HG03066 (cell line): Measurements from ENCODE around the gene C1QTNF2.
A peak's percentile ranks its signal among the peaks of the same experiment; 100 is the strongest.

Experiments
- ATAC-seq: cut with Tn5 transposase; IDR thresholded peaks from one replicate; pipeline ENCODE4 v1.9.1; 2021; ENCODE audit warnings: low read depth; ENCODE audit not compliant: unreplicated experiment

The C1QTNF2 gene

GRCh38 chr5:160369990-160370712, at the start of gene C1QTNF2:
TSS of gene C1QTNF2 (minus strand) at chr5:160370626. CDS start at chr5:160355011, 15,615 bp downstream.
- ATAC-seq: no peak

- ATAC-seq: no peak
Measured at GRCh38 chr5:160420331-160420610, 49.8 kb upstream of the C1QTNF2 start.

- peak; percentile 34 for ATAC-seq
Measured at GRCh38 chr5:160419458-160420330, 49.3 kb upstream of the C1QTNF2 start.

- peak; percentile 63 for ATAC-seq
Measured at GRCh38 chr5:160418561-160419457, 48.4 kb upstream of the C1QTNF2 start, which contains the start of gene SLU7. TSS of gene SLU7 (minus strand) at chr5:160419081. CDS start at chr5:160415294, 3,787 bp downstream.

GRCh38 chr5:160399402-160400353, 29.3 kb upstream of the C1QTNF2 start, which contains the start of gene FAM200C:
TSS of gene FAM200C (minus strand) at chr5:160400054. CDS start at chr5:160395490, 4,564 bp downstream.
- ATAC-seq: peak; percentile 84

DNA sequence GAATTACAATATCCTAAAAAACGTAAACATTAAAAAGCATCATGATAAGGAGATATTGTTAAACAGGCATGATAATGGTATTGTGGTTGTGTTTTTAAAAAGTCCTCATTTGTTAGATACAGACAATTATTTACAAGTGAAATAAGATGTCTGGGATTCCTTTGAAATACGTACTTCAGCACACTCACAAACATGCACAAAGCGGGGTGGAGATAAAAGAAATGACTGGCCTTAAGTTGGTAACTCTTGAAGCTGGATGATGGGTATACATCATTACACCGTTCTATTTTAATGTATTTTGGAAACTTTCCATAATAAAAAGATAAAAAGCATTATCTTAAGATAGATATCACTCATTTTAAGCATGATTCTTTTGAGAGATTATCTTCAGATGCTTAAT, 28.4 kb upstream of the C1QTNF2 start:
- no peak for ATAC-seq

- no peak for ATAC-seq
Measured at GRCh38 chr5:160397492-160397891, 27.1 kb upstream of the C1QTNF2 start.

DNA sequence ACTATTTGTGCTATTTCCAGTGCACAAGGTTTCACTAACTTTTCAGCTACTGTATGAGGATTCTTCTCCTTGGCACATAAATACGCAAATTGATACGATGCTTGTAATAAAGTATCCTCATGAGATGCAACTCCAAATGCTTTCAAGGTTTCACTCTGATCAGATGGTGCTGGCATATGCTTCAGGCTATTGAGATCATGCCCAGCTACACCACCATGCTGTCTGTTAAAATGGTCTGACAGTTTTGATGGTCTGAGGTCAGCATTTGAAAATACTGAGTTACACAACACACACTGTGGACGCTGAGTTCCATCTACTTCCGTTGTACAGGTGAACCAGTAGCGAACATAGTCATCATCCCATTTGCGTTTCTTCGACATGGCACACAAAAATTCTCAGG, 24.7 kb upstream of the C1QTNF2 start:
- no peak for ATAC-seq

DNA sequence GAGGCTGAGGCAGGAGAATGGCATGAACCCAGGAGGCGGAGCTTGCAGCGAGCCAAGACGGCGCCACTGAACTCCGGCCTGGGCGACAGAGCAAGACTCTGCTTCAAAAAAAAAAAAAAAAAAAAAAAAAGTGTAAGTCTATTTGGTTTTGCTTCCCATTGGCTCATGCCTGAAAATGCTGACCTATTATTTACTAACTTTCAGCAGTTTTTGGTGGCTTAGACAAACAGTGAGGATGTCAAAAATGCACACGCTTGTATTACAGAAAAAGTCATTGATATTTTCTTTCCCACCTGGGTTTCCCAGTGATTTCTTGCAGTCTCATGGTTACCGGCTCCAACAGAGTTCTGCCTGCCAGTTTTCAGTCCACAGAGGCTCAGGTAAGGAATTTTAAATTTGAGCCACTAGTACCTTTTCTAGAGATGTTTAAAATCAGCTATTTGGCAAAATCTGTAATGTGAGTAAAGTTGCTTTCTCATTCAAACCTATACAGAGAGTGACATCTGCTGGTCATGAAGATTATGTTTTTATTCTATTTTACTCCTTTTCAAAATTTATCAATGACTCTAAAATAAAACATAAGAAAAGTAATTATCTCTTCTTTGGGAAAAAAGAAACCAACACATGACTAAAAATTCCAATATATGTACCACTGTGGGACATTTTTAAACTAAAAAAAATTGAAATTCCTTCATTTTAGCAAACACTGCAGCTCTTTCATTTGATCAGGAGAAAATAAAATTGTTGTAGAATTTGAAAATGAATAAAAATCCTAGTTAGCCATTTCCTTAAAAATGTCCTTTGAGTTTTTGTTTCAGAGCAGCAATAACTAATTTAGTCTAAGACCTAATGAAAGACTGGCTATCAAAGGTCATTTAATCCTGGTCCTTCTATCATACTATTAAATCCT, 20.6 kb upstream of the C1QTNF2 start:
- ATAC-seq: no peak

- ATAC-seq: no peak
Measured at GRCh38 chr5:160387445-160387844, 17.0 kb upstream of the C1QTNF2 start.

DNA sequence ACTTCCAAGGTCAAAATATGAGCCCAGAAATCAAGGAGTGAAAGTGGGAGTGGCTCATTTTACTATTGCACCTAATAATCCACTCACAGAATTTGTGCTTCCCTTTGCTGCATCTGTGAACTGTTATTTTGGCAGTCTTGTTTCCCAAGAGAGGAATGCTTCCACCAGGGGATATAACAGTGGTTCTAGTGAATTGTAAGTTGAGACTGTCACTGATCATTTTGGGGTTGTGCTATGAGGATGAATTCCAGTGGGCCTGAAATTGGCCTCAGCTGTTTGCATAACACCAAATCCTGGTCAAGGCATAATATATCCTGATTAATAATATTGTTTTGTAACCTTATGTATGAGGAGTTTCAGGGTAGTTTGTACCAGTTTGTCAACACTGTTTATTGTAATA, 15.1 kb upstream of the C1QTNF2 start:
- ATAC-seq: no peak

DNA sequence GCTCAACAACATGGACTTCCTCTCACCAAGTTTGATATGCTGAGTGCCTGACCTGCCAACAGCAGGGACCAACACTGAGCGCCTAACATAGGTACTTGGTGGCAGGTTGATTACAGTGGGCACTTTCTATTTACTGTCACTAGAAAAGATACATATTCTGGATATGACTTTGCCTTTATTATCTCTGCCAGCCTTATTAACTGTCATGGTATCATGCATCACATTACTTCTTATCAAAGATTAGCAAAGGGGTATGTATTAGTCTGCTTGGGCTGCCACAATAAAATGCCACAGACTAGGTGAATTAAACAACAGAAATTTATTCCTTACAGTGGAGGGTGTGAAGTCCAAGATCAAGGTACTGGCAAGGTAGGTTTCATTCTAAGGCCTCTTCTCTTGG, 14.3 kb upstream of the C1QTNF2 start:
- ATAC-seq: no peak

GRCh38 chr5:160382346-160382745, 11.9 kb upstream of the C1QTNF2 start:
- ATAC-seq: no peak

GRCh38 chr5:160380041-160380440, 9.6 kb upstream of the C1QTNF2 start:
- ATAC-seq: no peak

DNA sequence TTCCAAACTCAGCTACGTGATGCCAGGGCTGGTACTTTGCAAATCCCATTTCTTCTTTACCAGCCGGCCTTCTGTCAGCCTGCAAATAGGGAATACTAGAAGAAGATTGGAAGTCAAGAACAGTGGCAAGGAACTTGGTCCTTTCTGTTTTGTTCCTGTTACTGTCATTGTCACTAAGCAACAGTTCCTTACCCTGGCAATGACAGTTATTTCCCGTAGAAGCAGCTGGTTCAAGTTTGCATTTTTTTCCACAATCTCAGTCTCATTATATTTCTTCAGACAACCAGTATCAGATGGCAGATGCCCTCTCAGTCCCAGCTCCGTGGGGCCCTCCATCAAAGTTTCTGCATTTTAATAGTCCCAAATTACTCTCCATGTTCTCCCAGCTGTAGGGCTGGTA, 9.1 kb upstream of the C1QTNF2 start:
- no peak for ATAC-seq

DNA sequence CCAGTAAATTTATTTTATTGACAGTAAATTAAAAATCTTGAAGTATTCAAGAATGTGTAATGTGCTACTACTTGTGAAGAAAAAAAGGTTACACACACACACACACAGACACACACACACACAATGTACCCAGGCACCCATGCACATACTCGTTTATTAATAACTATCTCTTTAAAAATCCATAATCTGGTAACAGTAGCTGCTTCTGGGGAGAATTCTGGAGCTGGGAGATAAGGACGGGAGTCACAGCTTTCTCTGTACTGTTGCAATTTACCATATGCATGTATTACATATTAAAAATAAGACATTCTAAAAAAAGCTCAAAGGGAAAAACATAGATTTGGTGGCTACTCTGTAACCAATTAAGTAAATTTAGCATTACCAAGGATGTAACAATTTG, 7.9 kb upstream of the C1QTNF2 start:
- ATAC-seq: no peak

DNA sequence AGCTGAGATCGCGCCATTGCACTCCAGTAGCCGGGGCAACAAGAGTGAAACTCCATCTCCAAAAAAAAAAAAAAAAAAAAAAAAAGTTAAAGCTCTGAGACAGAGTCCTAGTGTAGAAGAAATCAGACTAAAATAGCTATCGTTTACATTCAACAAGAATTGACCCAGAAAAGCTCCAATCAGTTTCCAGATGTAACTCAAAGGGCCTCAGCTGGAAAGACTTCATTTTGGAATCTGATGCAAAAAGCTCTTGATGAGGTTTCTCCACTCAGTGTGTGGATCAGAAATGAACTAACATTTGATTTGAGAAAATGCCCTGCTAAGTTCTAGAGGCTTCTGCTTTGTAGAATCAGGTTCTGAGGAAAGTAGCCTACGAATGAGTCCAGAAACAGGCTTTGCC, 7.2 kb upstream of the C1QTNF2 start:
- ATAC-seq: no peak

GRCh38 chr5:160376416-160376815, 6.0 kb upstream of the C1QTNF2 start:
- no peak for ATAC-seq

DNA sequence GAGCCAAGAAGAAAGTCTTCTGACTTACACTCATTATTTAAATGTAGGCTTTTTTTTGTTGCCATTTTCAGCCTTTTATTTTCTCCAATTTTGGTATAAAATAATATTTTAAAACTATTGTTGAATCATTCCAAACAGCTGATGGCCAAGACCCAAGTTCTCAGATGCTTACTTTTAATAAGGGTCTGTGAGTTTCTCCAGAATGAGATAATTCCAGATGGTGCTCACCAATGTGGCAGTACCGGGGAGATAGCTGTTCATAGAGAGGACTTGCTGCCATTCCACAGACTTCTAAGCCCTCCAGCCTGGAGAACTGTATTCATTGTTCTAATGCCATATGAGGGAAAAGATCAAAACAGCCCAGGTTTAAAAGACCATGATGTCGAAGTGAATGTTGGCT, 5.3 kb upstream of the C1QTNF2 start:
- ATAC-seq: no peak
